Retinal pigment epithelial cell (primary cell): Measurements from ENCODE around the gene FOLR1.
"Not testable (repeated sequence)": the region's sequence is repeated elsewhere in the genome, so short reads cannot be mapped to it uniquely, and the experiment has no call there.

Source experiments
- DNase-seq: peaks from one replicate; pipeline ENCODE4 v3.0.0-alpha.2; 2010; ENCODE audit warnings: low read depth
- H3K4me3 ChIP-seq: 2 replicates; pipeline ENCODE4 v1.5.1; 2011; ENCODE audit warnings: mild to moderate bottlenecking, low read length, control low read depth, moderate library complexity
- TF ChIP-seq, protein P1 (sequence below): conservative IDR thresholded peaks from 2 replicates; pipeline ENCODE4 v1.5.1; 2011; ENCODE audit warnings: low read depth, low read length, control low read depth, inconsistent platforms

FOLR1 gene

DNA sequence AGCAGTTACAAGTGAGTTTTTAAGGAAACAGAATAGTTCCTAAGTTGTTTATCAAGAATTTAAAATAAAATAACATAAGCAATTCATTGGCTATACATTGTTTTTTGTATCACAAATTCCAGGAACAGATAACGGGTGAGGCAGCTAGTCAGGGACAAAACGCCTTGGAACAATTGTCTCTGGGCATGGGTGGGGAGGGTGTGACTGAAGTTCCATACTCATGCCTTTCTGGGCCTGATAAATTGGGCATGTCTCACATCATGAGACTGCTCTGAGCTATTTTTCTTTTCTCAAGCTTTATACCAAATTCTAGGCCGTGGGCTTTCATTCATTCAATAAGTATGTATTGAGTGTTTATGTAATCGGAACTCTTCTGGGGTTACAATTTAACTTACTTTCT, 34.8 kb upstream of the FOLR1 start:
- no peak for DNase-seq
- TF ChIP-seq, protein P1, sequence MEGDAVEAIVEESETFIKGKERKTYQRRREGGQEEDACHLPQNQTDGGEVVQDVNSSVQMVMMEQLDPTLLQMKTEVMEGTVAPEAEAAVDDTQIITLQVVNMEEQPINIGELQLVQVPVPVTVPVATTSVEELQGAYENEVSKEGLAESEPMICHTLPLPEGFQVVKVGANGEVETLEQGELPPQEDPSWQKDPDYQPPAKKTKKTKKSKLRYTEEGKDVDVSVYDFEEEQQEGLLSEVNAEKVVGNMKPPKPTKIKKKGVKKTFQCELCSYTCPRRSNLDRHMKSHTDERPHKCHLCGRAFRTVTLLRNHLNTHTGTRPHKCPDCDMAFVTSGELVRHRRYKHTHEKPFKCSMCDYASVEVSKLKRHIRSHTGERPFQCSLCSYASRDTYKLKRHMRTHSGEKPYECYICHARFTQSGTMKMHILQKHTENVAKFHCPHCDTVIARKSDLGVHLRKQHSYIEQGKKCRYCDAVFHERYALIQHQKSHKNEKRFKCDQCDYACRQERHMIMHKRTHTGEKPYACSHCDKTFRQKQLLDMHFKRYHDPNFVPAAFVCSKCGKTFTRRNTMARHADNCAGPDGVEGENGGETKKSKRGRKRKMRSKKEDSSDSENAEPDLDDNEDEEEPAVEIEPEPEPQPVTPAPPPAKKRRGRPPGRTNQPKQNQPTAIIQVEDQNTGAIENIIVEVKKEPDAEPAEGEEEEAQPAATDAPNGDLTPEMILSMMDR: no peak
- no peak overlapping the region for H3K4me3 ChIP-seq

DNA sequence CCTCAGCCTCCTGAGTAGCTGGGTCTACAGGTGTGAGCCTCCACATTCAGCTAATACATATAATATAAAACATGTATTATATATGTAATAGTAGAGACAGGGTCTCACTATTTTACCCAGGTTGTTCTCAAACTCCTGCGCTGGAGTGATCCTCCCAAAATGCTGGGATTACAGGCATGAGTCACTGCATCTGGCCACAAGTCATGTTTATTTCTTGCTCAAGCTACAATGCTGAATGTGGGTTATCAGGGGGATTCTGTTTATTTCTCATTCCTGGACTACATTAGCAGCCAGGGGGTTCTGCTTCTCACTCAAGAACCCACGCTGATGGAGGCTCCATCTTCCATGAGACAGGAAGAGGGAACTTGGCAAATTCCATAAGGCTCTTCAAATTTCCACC, 31.6 kb upstream of the FOLR1 start:
- H3K4me3 ChIP-seq: no peak overlapping the region
- TF ChIP-seq, protein P1: no peak
- DNase-seq: no peak

DNA sequence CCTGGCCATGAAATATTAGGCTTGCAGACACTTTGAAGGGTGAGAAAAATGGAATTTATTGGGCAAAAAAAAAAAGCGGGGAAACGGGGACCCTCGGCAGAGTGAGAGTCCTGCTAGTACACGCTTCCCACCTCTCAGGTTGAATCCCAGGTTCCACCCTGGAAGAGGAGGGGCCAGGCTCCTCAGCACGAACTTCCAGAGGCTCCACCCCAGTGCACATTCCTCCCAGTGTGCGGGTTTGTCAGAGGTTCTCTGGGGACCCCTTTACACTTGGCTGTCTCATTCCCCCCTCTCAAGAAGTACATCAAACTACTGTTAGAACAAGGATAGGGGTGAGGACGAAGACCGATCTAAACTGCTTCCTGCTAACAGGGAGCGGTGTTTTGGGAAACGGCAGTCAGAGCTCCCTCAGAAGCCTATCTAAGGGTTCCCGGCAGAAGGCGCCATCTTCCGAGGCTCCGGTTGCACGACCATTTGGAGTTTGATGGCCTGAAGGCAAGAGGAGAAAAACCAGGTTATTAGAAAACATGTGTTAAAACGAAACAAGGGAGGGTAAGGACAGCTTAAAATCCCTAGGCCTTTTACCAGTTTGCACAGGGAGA, 28.9 kb upstream of the FOLR1 start:
- TF ChIP-seq, protein P1: no peak
- H3K4me3 ChIP-seq: no peak overlapping the region
- DNase-seq: no peak

DNA sequence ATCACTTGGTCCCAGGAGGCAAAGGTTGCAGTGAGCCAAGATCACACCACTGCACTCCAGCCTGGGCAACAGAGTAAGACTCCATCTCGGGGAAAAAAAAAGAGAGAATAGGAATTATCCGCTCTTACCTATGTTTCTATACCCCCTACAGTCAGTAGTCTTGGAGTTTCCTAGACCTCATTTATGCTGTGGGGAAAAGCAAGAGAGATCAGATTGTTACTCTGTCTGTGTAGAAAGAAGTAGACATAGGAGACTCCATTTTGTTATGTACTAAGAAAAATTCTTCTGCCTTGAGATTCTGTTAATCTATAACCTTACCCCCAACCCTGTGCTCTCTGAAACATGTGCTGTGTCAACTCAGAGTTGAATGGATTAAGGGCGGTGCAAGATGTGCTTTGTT, 27.8 kb upstream of the FOLR1 start:
- H3K4me3 ChIP-seq, DNase-seq: not testable (repeated sequence)

DNA sequence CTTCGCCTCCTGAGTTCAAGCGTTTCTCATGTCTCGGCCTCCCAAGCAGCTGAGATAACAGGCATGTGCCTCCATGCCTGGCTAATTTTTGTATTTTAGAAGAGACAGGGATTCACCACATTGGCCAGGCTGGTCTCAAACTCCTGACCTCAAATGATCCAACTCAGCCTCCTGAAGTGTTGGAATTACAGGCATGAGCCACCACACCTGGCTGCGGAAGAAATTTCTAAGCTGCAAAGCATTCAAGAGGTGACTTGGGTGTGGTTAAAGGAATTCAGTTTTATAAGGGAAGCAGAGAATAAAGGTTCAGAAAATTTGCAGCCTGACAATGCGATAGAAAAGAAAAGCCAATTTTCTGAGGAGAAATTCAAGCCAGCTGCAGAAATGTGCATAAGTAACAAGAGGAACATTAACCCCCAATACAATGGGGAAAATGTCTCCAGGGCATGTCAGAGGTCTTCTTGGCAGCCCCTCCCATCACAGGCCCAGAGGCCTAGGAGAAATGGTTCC, 22.8 kb upstream of the FOLR1 start:
- H3K4me3 ChIP-seq, DNase-seq: not testable (repeated sequence)

GRCh38 chr11:72169754-72170153, 22.2 kb upstream of the FOLR1 start:
- not testable (repeated sequence) for H3K4me3 ChIP-seq, DNase-seq

- H3K4me3 ChIP-seq, DNase-seq: not testable (repeated sequence)
These were observed 19.9 kb upstream of the FOLR1 start for GRCh38 chr11:72172043-72172442.

DNA sequence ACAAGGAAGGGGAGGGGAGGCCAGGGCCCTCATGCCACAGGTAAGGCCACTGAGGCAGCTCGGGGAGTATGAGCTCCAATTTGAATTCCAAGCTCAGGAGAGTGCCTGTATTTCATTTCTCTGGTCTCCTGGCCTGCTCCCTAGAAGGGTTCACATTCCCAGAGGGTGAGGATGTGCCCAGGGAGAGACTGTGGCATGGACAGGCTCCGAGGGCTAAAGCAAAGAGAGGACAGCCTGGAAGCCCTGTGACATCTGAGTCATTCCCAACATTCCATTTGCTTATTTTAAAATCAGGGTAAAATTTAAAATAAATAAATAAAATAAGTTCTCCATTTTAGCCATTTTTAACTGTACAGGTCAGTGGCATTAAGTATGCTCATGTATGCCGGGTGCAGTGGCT, 18.6 kb upstream of the FOLR1 start:
- H3K4me3 ChIP-seq: no peak overlapping the region
- no peak for DNase-seq
- TF ChIP-seq, protein P1: no peak

- no peak overlapping the region for H3K4me3 ChIP-seq
- TF ChIP-seq, protein P1: no peak
- DNase-seq: no peak
These were observed 17.5 kb upstream of the FOLR1 start for GRCh38 chr11:72174302-72175070.
